ENCODE measurements around the gene MEG3. TPM values are rescaled to one million over a fixed set of nuclear protein-coding genes. Genes with fewer than 3 reads are reported as not detected.

Gene MEG3
- total and polyA plus RNA-seq, 9 of the 15 experiments (the other 6 are each of a cell fraction or from before 2014, with no cell fraction given): 0.10 to 5.3 (median 1.0) TPM; not detected in 1

GRCh38 chr14:100854435-100854834 is 28.5 kb downstream of the MEG3 start:
- Histone ChIP-seq H2AFZ (ENCODE audit: low read depth, low read length) (no peak overlapping the region), H3K27me3 (ENCODE audit: control insufficient read depth in 2 of 2, insufficient read depth in 2 of 2, low read length in 2 of 2) (no peaks in the 10 kb centered on the region), H3K27ac (ENCODE audit: extremely low read depth, low read depth, low read length) (no peak overlapping the region), H3K4me1 (replicated peaks in 1 of 2; ENCODE audit: control insufficient read depth in 2 of 2, insufficient read depth in 2 of 2, low read length in 2 of 2) (peaks cover 2 to 17% of the 10 kb centered on the region in 2 experiments; a peak in 3 of 5 replicates), H3K4me2 (ENCODE audit: insufficient read depth, low read length) (no peak overlapping the region), H3K36me3 (ENCODE audit: control insufficient read depth, insufficient read depth, low read length) (no peaks in the 10 kb centered on the region), H3K9me3 (replicated peaks; ENCODE audit: control insufficient read depth, insufficient read depth, low read depth, low read length) (no peaks in the 10 kb centered on the region), H4K20me1 (replicated peaks; ENCODE audit: control insufficient read depth, insufficient read depth, low read length) (no peaks in the 10 kb centered on the region), H3K4me3 (no peak overlapping the region), H3K79me2 (ENCODE audit: control insufficient read depth, insufficient read depth, low read length) (no peaks in the 10 kb centered on the region), H3K9me1 (ENCODE audit: control insufficient read depth, insufficient read depth, low read length) (no peaks in the 10 kb centered on the region), H3K9ac (ENCODE audit: insufficient read depth in 1 of 2, low read depth in 2 of 2, low read length in 2 of 2) (no peak overlapping the region; a peak in 1 of 4 replicates)
- ATAC-seq (no peak), FAIRE-seq (no peak), DNase-seq (ENCODE audit: extremely low read depth in 1 of 4, low spot score in 3 of 4) (no peak)
- CTCF ChIA-PET (ENCODE audit: low intra/inter-chr PET ratio): no interaction called here
- intact Hi-C loops (cut with micrococcal nuclease): no loop called here
- WGBS (ENCODE audit: insufficient coverage, low coverage, missing lambda C conversion rate): 60% methylated on average over 4 of the region's 5 CpGs
- in situ Hi-C loops (cut with MboI): no loop called here
- BruUV-seq (replicated peaks): no TSS peak
- POLR2A ChIA-PET: no interaction called here
- no peak for TF ChIP-seq ZNF23 (CRISPR knock-in tag; IDR thresholded peaks at IDR 0.05)
- no peak for TF ChIP-seq GATA2 (CRISPR knock-in tag; IDR thresholded peaks at IDR 0.05)
- no peak for TF ChIP-seq GATAD2A (IDR thresholded peaks at IDR 0.05)
- no peak for TF ChIP-seq ATF7 (IDR thresholded peaks at IDR 0.05)
- TF ChIP-seq THAP7 (CRISPR knock-in tag; IDR thresholded peaks at IDR 0.05): no peak
- TF ChIP-seq RBM22 (IDR thresholded peaks at IDR 0.05; ENCODE audit: low read depth, low read length, poor library complexity, severe bottlenecking): no peak
- no peak for TF ChIP-seq ZNF212 (CRISPR knock-in tag; IDR thresholded peaks at IDR 0.05)
- TF ChIP-seq RBM39 (optimal IDR thresholded peaks at IDR 0.05; ENCODE audit: low read depth, low read length): no peak
- no peak for TF ChIP-seq PCBP1 (IDR thresholded peaks at IDR 0.05; ENCODE audit: low read depth, low read length, poor library complexity, severe bottlenecking)
- no peak for TF ChIP-seq ZFP36 (IDR thresholded peaks at IDR 0.05; ENCODE audit: low read depth, low read length, partially characterized antibody)
- TF ChIP-seq ETV1 (tag; conservative IDR thresholded peaks at IDR 0.05; ENCODE audit: low read depth): no peak
- no peak for TF ChIP-seq ZNF431 (CRISPR knock-in tag; IDR thresholded peaks at IDR 0.05)

Data from K562 (cell line).